WI38 (cell line): ENCODE results near the gene PBX1.

Experiments
- H3K4me3 ChIP-seq: 2 replicates; pipeline ENCODE4 v1.5.1; 2011; ENCODE audit warnings: low read depth, mild to moderate bottlenecking, control low read depth, low read length
- TF ChIP-seq, protein P1 (sequence below): IDR thresholded peaks from 2 replicates; pipeline ENCODE4 v1.5.1; 2012; ENCODE audit warnings: low read depth, mild to moderate bottlenecking, control low read depth, low read length

PBX1 gene

DNA sequence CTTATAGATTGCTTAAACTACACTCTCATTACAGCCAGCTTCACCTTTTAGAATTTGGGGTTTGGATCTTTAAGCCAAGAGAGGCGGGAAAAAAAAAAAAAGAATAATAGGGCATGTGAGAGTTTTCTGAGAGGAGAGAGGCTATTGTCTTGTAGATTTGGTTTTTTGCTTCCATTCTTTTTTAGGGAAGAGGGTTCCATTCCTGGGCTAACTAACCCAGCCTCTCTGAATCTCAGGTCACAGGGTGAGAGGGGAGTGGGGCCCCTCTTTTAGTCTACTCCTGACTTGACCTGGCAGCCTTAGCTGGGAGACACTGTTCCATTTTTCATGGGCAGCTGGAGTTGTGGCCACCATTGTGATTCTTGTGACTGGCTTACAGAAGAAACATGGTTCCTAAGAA is 24.2 kb downstream of the PBX1 start:
- no peak overlapping the region for H3K4me3 ChIP-seq
- TF ChIP-seq, protein P1, sequence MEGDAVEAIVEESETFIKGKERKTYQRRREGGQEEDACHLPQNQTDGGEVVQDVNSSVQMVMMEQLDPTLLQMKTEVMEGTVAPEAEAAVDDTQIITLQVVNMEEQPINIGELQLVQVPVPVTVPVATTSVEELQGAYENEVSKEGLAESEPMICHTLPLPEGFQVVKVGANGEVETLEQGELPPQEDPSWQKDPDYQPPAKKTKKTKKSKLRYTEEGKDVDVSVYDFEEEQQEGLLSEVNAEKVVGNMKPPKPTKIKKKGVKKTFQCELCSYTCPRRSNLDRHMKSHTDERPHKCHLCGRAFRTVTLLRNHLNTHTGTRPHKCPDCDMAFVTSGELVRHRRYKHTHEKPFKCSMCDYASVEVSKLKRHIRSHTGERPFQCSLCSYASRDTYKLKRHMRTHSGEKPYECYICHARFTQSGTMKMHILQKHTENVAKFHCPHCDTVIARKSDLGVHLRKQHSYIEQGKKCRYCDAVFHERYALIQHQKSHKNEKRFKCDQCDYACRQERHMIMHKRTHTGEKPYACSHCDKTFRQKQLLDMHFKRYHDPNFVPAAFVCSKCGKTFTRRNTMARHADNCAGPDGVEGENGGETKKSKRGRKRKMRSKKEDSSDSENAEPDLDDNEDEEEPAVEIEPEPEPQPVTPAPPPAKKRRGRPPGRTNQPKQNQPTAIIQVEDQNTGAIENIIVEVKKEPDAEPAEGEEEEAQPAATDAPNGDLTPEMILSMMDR = no peak

DNA sequence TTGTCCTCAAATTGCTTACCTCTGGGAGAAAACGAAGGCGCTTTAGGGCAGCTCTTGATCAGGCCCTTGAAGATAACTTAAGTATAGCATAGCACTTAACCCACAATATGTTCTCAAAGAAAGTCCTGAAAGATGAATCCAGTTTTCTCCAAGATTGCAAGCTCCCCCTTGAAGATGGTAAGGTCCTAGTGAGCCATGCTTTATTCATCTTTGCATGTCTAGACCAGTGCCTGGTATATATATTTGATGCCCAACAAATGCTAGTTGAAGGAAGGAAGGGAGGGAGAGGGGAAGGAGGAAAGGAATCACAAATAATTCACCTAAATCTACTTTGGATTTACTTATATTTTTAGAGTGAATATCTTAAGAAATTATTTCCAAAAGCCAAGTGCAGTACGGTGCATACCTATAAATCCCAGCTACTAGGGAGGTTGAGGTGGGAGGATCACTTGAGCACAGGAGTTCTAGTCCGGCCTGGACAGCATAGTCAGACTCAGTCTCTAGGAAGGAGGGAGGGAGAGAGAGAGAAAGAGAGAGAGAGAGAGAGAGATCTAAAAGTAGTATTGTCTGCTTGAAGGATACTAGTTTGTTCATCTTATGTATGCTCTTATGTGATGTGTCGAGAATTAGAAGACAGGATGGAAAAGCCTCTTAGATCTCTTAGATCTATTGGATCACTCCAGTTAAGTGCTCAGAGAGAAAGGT is 25.0 kb downstream of the PBX1 start:
- no peak overlapping the region for H3K4me3 ChIP-seq
- TF ChIP-seq, protein P1 = no peak

DNA sequence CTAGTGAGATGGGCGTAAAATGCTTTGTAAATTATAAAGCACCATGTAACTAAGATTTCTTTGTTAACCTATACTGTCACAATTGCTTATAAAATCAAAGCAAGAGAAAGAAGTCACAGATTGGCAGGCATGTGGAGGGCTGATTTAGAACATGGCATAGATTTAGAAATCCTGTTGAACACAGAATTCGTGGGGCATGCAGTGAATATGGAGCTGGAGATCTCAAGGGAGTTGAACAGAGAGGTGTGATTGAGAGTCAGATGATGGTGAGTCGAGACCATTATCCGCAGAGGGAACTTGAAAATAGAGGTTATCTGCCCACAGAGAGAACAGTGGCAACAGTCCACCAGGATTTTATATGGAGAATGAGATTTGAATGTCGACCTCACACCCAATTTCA is 27.6 kb downstream of the PBX1 start:
- TF ChIP-seq, protein P1 = no peak
- H3K4me3 ChIP-seq = no peak overlapping the region

GRCh38 chr1:164587617-164588501 is 28.9 kb downstream of the PBX1 start:
- no peak overlapping the region; the same call in 1 of the 2 replicates for H3K4me3 ChIP-seq
- TF ChIP-seq, protein P1 = no peak

- TF ChIP-seq, protein P1 = no peak
- H3K4me3 ChIP-seq = peak overlapping the region; percentile 44
Measured at GRCh38 chr1:164588516-164589341, 29.7 kb downstream of the PBX1 start.

GRCh38 chr1:164589408-164589807 is 30.4 kb downstream of the PBX1 start:
- H3K4me3 ChIP-seq = peak overlapping the region; percentile 44
- TF ChIP-seq, protein P1 = no peak
